ENCODE data around the gene CDK12.
A peak's percentile ranks its signal among the peaks of the same experiment; 100 is the strongest.
"Not testable (repeated sequence)": the region's sequence is repeated elsewhere in the genome, so short reads cannot be mapped to it uniquely, and the experiment has no call there.

CDK12 gene

GRCh38 chr17:39450847-39451581 is 10.3 kb upstream of the CDK12 start, which contains the start of gene MED1:
Gene MED1 (minus strand): TSS chr17:39451263. CDS start chr17:39451062, 201 bp downstream.
- DNase-seq (ENCODE audit: insufficient read length, low spot score): peak; percentile 88
- TF ChIP-seq CTCF (IDR thresholded peaks at IDR 0.05; ENCODE audit: insufficient read depth, missing control alignments): no peak
- FAIRE-seq: no peak

- FAIRE-seq (no peak), DNase-seq (ENCODE audit: insufficient read length, low spot score) (no peak)
- no peak for TF ChIP-seq CTCF (IDR thresholded peaks at IDR 0.05; ENCODE audit: insufficient read depth, missing control alignments)
These were observed 5.4 kb upstream of the CDK12 start for GRCh38 chr17:39455919-39456318.

- no peak for DNase-seq (ENCODE audit: insufficient read length, low spot score)
- no peak for FAIRE-seq
- TF ChIP-seq CTCF (IDR thresholded peaks at IDR 0.05; ENCODE audit: insufficient read depth, missing control alignments): no peak
These were observed 762 bp downstream of the CDK12 start for GRCh38 chr17:39461926-39462569.

- DNase-seq (ENCODE audit: insufficient read length, low spot score): no peak
- FAIRE-seq: no peak
- TF ChIP-seq CTCF (IDR thresholded peaks at IDR 0.05; ENCODE audit: insufficient read depth, missing control alignments): no peak
These were observed 1.5 kb downstream of the CDK12 start for GRCh38 chr17:39462631-39463375.

GRCh38 chr17:39464639-39465181 is 3.4 kb downstream of the CDK12 start:
- not testable (repeated sequence) for FAIRE-seq; DNase-seq (ENCODE audit: insufficient read length, low spot score)

GRCh38 chr17:39468610-39469009 is 7.3 kb downstream of the CDK12 start:
- not testable (repeated sequence) for DNase-seq (ENCODE audit: insufficient read length, low spot score); FAIRE-seq

- FAIRE-seq (no peak), DNase-seq (ENCODE audit: insufficient read length, low spot score) (no peak)
- no peak for TF ChIP-seq CTCF (IDR thresholded peaks at IDR 0.05; ENCODE audit: insufficient read depth, missing control alignments)
These were observed 12.0 kb downstream of the CDK12 start for GRCh38 chr17:39473310-39473709.

GRCh38 chr17:39479631-39480030 is 18.3 kb downstream of the CDK12 start:
- not testable (repeated sequence) for FAIRE-seq

More at GRCh38 chr17:39479631-39480030, 18.3 kb downstream of the CDK12 start:
- not testable (repeated sequence) for DNase-seq (ENCODE audit: insufficient read length, low spot score)

Data from D721Med (cell line).